ENCODE results near the gene NR3C1. TPM values are rescaled to one million over a fixed set of nuclear protein-coding genes. Genes with fewer than 3 reads are reported as not detected.

The NR3C1 gene
- total RNA-seq, 1 experiment from 2014 or later: 31.4 TPM

- Mint-ChIP-seq H3K4me3 (no peak overlapping the region), H3K36me3 (ENCODE audit: insufficient read depth in 1 of 3, low read depth in 3 of 3) (peaks cover 2 to 30% (median 24%) of the 10 kb centered on the region in 3 experiments), H3K9me3 (peaks cover 27 to 36% of the 10 kb centered on the region in 2 experiments), H3K4me1 (no peaks in the 10 kb centered on the region), H3K27me3 (ENCODE audit: low read depth) (no peaks in the 10 kb centered on the region), H3K27ac (no peak overlapping the region)
- Histone ChIP-seq H3K23ac (ENCODE audit: insufficient read length, low read depth, low read length) (no peak overlapping the region), H3T11ph (ENCODE audit: low read length) (no peak overlapping the region), H2BK120ac (ENCODE audit: low read depth, low read length, poor library complexity, severe bottlenecking) (no peak overlapping the region), H3K56ac (ENCODE audit: insufficient read length, low read depth, low read length) (no peak overlapping the region), H4K5ac (ENCODE audit: insufficient read length, low read depth, low read length) (no peak overlapping the region), H3K14ac (ENCODE audit: insufficient read depth, low read length) (no peak overlapping the region), H3K9me3 (ENCODE audit: control insufficient read depth, low read depth, low read length) (no peaks in the 10 kb centered on the region), H4K91ac (ENCODE audit: insufficient read length, low read depth, low read length) (no peak overlapping the region), H3K4me1 (ENCODE audit: insufficient read depth, low read length) (no peaks in the 10 kb centered on the region), H3K4me2 (ENCODE audit: insufficient read depth, insufficient read length, low read length) (no peak overlapping the region), H3K18ac (ENCODE audit: insufficient read length, low read depth, low read length) (no peak overlapping the region), H3K79me1 (ENCODE audit: insufficient read depth, low read depth, low read length, poor library complexity, severe bottlenecking) (no peaks in the 10 kb centered on the region), H2BK15ac (ENCODE audit: low read depth, low read length) (no peak overlapping the region), H3K27me3 (ENCODE audit: insufficient read depth, low read length) (no peaks in the 10 kb centered on the region), H3K4ac (ENCODE audit: low read depth, low read length) (no peak overlapping the region), H2AFZ (ENCODE audit: low read length) (no peak overlapping the region), H2AK5ac (ENCODE audit: insufficient read length, low read length) (no peak overlapping the region), H2BK20ac (ENCODE audit: low read depth, low read length, poor library complexity, severe bottlenecking) (no peak overlapping the region), H3K23me2 (ENCODE audit: insufficient read length, low read depth, low read length, poor library complexity, severe bottlenecking) (no peaks in the 10 kb centered on the region), H2BK12ac (ENCODE audit: insufficient read length, low read depth, low read length) (no peak overlapping the region), H3K27ac (ENCODE audit: insufficient read length, low read depth, low read length) (no peak overlapping the region), H3K79me2 (ENCODE audit: insufficient read depth, low read length) (no peaks in the 10 kb centered on the region), H2BK5ac (ENCODE audit: insufficient read length, low read length) (no peak overlapping the region), H4K8ac (replicated peaks; ENCODE audit: insufficient read length, low read depth, low read length) (no peak overlapping the region), H4K20me1 (ENCODE audit: control insufficient read depth, insufficient read depth, insufficient read length) (no peaks in the 10 kb centered on the region), H3K9ac (ENCODE audit: extremely low read depth, insufficient read length, low read length) (no peak overlapping the region)
- no CpG with 5 or more reads among the region's 2 CpGs for WGBS (ENCODE audit: extremely low coverage, insufficient read length, low lambda C conversion rate)
- TF ChIP-seq, protein P1, sequence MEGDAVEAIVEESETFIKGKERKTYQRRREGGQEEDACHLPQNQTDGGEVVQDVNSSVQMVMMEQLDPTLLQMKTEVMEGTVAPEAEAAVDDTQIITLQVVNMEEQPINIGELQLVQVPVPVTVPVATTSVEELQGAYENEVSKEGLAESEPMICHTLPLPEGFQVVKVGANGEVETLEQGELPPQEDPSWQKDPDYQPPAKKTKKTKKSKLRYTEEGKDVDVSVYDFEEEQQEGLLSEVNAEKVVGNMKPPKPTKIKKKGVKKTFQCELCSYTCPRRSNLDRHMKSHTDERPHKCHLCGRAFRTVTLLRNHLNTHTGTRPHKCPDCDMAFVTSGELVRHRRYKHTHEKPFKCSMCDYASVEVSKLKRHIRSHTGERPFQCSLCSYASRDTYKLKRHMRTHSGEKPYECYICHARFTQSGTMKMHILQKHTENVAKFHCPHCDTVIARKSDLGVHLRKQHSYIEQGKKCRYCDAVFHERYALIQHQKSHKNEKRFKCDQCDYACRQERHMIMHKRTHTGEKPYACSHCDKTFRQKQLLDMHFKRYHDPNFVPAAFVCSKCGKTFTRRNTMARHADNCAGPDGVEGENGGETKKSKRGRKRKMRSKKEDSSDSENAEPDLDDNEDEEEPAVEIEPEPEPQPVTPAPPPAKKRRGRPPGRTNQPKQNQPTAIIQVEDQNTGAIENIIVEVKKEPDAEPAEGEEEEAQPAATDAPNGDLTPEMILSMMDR (conservative IDR thresholded peaks at IDR 0.05): no peak
- no peak for DNase-seq
These were observed 136.3 kb downstream of the NR3C1 start for GRCh38 chr5:143267186-143267585.

All from H9 (cell line).